DMS79 treated with DMSO at 0.1 percent for 48 hours (cell line): Measurements from ENCODE around the gene CSTA.

Experiments used
- DNase-seq: peaks from one replicate; lab custom pipeline; 2025; lab: John Stamatoyannopoulos, UW

CSTA gene

GRCh38 chr3:122324871-122325323 lies at the start of gene CSTA:
Gene CSTA, plus strand, starts transcription at chr3:122325248. Its CDS starts 45 bp downstream, at chr3:122325293.
- DNase-seq = no peak

GRCh38 chr3:122281891-122282290 lies 43.2 kb upstream of the CSTA start:
- DNase-seq = no peak

GRCh38 chr3:122283796-122284445 lies 41.1 kb upstream of the CSTA start:
- no peak for DNase-seq

- DNase-seq = no peak
These were observed 40.6 kb upstream of the CSTA start for GRCh38 chr3:122284486-122284885.

- no peak for DNase-seq
These were observed 30.7 kb upstream of the CSTA start for GRCh38 chr3:122294359-122294758.

- DNase-seq = no peak
These were observed 29.6 kb upstream of the CSTA start for GRCh38 chr3:122295266-122296062.

GRCh38 chr3:122298239-122298638 lies 26.8 kb upstream of the CSTA start:
- DNase-seq = no peak

- no peak for DNase-seq
These were observed 25.8 kb upstream of the CSTA start for GRCh38 chr3:122299215-122299614.

GRCh38 chr3:122299872-122300460 lies 25.1 kb upstream of the CSTA start:
- DNase-seq = no peak

GRCh38 chr3:122301063-122301462 lies 24.0 kb upstream of the CSTA start:
- DNase-seq = no peak

- no peak for DNase-seq
These were observed 19.0 kb upstream of the CSTA start for GRCh38 chr3:122305818-122306621.

GRCh38 chr3:122306622-122306953 lies 18.5 kb upstream of the CSTA start:
- no peak for DNase-seq

GRCh38 chr3:122307094-122307687 lies 17.9 kb upstream of the CSTA start:
- no peak for DNase-seq

- DNase-seq = no peak
These were observed 17.1 kb upstream of the CSTA start for GRCh38 chr3:122307976-122308375.

GRCh38 chr3:122310361-122310760 lies 14.7 kb upstream of the CSTA start:
- peak; percentile 40 for DNase-seq

- no peak for DNase-seq
These were observed 12.2 kb upstream of the CSTA start for GRCh38 chr3:122312826-122313225.

GRCh38 chr3:122313281-122313680 lies 11.8 kb upstream of the CSTA start:
- DNase-seq = no peak

GRCh38 chr3:122314228-122314876 lies 10.7 kb upstream of the CSTA start:
- DNase-seq = no peak

- DNase-seq = no peak
These were observed 9.4 kb upstream of the CSTA start for GRCh38 chr3:122315619-122316018.

GRCh38 chr3:122316368-122316767 lies 8.7 kb upstream of the CSTA start:
- no peak for DNase-seq

- DNase-seq = no peak
These were observed 6.4 kb upstream of the CSTA start for GRCh38 chr3:122318620-122319019.
